Muscle of back (tissue), 13 donors: ENCODE measurements around the gene SHOX. TPM values are rescaled to one million over a fixed set of nuclear protein-coding genes. Genes with fewer than 3 reads are reported as not detected.
A peak's percentile ranks its signal among the peaks of the same experiment; 100 is the strongest.
"Not testable (repeated sequence)": the region's sequence is repeated elsewhere in the genome, so short reads cannot be mapped to it uniquely, and the experiment has no call there.

Experiments used
- DNase-seq, 3 donors: peaks; one replicate each; pipeline versions ENCODE4 v3.0.0 to v3.0.0-alpha.2; 2013
- long read RNA-seq, 9 donors: transcript quantifications; one replicate each; lab custom pipeline, GENCODE V29; 2026
- polyA plus RNA-seq, 10 donors: library from polyadenylated mRNA; unstranded; fragments of 120-200 nt; gene quantifications; one replicate each; pipeline ENCODE4 v1.2.1, GENCODE V29; 2013; ENCODE audit not compliant: insufficient read length in 10 of 10

SHOX gene
- polyA plus RNA-seq = 1 to 10 TPM in 3 of 10 donors, under 1 TPM in 7; 0.18 to 2.1 (median 0.66) TPM
- long read RNA-seq, donor 1 = 0 reads
- long read RNA-seq, donor 2 = 0 reads
- long read RNA-seq, donor 3 = 0 reads
- long read RNA-seq, donor 4 = 0 reads
- long read RNA-seq, donor 5 = 0 reads
- long read RNA-seq, donor 6 = 0 reads
- long read RNA-seq, donor 7 = 0 reads
- long read RNA-seq, donor 8 = 0 reads
- long read RNA-seq, donor 9 = 0 reads

GRCh38 chrX:630612-631496, at the start of gene SHOX:
TSS of gene SHOX (plus strand) at chrX:630791. CDS start at chrX:630898, 107 bp downstream.
- DNase-seq = peak in 1 of 3 donors; percentile 78

GRCh38 chrX:581066-581465, 49.5 kb upstream of the SHOX start:
- no peak for DNase-seq

DNA sequence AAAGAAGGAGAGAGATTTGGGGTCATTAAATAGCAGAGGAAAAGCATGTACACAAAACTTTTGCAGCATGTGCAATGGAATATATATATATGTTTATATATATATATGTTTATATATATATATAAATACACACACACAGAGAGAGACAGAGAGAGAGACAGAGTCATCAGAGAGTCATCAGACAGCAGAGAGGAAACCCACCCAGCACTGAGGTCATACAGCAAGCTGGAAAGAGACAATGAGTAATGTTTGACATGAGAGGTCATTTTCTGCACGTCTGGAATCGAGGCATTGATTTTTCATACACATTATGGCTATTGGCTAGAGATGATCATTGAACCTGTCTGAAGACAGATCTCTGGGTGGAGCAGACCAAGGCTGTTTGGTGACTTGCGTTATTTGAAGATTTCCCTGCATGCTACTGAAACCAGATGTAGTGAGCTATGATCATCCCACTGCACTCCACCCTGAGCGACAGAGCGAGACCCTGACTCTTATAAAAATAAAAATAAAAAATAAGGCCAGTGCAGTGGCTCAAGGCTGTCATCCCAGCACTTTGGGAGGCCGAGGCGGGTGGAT, 48.8 kb upstream of the SHOX start:
- DNase-seq = peak in 1 of 3 donors; percentile 19

GRCh38 chrX:584572-584971, 46.0 kb upstream of the SHOX start:
- DNase-seq = no peak

- DNase-seq = no peak
These were observed 45.3 kb upstream of the SHOX start for GRCh38 chrX:585115-585808.

- DNase-seq = no peak
These were observed 44.2 kb upstream of the SHOX start for GRCh38 chrX:586351-586750.

GRCh38 chrX:589261-589660, 41.3 kb upstream of the SHOX start:
- not testable (repeated sequence) for DNase-seq

DNA sequence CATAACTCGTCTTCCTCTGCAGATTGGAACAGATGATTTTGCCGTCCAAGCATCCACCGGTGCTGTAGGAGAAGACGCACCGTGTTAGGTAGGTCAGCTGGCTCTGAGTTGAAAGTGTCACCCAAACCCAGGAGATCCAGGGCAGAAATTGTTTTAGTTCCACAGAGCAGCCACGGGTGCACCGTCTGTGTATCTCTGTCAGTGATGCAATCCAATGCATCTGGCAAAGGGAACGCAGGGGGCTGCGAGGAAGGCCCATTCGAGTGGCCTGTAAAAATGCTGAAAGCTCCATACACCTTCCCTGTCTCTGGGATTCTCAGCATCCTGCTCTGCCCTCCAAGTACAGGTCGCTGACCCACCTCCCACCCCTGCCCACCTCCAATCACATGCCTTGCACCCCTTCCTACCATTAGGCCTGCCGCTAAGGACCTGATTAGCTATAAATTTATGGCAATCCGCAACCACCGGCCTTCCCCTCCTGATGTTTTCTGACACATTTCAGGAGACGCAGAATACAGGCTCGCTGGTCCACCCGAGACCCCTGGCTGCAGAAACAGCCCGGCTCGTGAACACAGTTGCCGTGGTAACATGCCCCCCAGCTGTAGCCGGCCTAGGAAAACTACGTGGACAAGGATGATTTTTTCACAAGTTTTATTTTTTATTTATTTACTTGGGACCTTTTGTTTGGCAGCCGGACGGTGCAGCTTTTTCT, 39.7 kb upstream of the SHOX start:
- no peak for DNase-seq

DNA sequence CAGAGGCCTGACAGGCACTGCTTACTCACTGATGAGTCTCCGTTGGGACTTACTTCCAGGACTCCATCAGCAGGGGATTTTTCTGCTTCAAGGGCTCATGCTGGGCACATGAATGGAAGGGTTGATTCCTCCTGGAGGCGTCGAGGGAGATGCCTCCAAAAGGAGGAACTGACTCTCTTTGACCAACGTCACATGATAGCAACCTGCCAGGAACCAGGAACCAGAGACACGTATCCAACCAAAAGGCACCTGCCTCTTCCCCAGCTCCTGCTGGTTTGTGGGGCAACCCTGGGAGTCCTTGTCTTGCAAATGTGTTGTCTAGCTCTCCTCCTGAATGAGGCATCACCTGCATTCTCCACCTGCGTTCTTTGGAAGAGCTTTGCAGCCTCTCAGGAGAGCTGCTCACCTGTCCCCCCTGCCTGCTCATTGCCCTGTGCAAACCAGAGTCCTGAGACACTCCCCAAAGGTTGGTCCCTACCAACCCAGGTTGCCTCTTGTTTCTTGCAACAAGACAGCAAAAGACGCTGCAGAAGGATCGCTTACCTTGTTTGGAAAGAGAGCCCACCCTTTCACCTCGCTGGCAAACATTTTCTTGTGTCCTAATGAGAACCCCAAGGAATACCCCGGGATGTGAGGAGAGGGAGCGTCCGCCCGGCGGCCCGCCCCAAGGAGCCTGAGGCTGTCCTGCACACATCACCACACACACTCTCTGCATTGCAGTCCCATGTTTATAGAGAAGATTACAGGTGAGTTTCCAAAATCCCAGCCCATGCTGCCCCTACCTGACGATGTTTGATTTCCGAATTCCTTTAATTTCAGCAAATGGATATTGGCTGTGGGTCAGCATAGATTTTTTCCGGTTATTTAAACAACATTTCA, 30.5 kb upstream of the SHOX start:
- DNase-seq = no peak

DNA sequence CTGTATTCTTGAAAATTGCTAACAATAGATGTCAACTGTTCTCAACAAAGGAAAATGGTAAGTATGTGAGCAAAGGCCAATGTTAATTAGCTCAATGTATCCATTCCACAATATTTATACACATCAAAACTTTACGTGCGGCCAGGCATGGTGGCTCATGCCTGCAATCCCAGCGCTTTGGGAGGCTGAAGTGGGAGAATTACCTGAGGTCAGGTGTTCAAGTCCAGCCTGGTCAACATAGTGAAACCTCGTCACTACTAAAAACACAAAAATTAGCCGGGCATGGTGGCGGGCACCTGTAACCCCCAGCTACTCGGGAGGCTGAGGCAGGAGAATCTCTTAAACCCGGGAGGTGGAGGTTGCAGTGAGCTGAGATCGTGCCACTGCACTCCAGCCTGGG, 27.6 kb upstream of the SHOX start:
- DNase-seq = not testable (repeated sequence)

DNA sequence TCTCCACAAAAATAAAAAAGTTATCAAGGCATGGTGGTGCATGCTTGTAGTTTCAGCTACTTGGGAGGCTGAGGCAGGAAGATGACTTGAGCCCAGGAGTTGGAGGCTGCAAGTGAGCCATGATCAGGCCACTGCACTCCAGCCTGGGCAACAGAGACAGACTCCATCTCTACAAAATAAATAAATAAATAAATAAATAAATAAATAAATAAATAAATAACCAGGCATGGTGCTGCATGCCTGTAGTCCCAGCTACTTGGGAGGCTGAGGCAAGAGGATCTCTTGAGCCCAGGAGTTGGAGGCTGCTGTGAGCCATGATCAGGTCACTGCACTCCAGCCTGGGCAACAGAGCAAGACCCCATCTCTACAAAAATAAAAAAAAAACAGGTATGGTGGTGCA, 26.0 kb upstream of the SHOX start:
- DNase-seq = not testable (repeated sequence)

GRCh38 chrX:608088-608487, 22.5 kb upstream of the SHOX start:
- not testable (repeated sequence) for DNase-seq

GRCh38 chrX:614136-614535, 16.5 kb upstream of the SHOX start:
- no peak for DNase-seq

DNA sequence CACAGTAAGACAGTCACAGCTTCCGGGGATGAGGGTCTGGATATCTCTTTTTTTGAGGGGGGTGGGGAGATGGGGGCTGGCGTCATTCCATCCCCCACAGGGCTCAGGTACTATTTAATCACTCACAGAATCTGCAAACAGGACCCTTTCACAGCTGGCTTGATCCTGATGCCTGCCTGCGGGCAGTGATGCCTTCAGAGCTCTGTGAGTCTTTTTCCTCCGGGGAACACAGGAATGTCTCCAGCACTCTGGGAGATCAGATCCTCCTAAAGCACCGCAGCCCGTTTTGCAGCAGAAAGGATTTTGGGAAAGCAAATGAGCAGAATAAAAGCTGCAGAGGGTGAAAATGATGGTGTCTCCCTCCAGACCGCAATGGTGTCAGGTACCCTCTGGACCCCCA, 13.2 kb upstream of the SHOX start:
- no peak for DNase-seq

- DNase-seq = no peak
These were observed 12.7 kb upstream of the SHOX start for GRCh38 chrX:617891-618290.

- not testable (repeated sequence) for DNase-seq
These were observed 12.3 kb upstream of the SHOX start for GRCh38 chrX:618304-618703.

- DNase-seq = no peak
These were observed 11.7 kb upstream of the SHOX start for GRCh38 chrX:618761-619450.

GRCh38 chrX:619451-619811, 11.2 kb upstream of the SHOX start:
- DNase-seq = no peak

DNA sequence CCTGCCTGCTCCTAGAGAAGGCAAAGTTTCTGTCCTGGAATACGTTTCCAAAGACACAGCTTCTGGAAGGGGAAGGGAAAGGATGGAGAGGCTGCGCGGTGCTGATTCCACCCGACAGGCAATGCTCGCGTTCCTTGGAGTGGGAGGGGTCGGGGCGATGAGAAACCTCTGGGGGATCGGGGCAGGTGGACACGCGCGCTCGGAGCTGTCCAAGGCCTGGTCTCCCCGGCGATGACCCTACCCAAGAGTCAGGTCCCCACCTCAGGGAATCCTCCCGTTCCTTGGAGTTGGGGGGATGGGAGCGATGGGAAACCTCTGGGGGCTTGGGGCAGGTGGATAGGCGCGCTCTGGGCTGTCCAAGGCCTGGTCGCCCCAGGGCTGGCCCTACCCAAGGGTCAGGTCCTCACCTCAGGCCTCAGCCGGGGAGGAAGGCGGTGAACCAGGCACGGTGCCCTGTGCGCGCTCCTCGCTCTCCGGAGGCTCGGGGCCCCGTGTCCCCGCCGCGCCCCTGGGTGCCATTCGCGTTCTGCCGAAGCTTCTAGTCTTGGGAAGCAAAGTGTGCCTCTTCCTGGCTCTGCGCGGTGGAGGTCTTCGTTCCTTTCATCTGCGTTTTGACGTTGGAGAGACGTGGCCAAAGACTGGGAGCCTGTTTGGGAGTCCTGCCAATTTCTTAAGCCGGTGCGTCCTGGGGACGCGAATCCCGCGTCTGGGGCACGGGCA, 10.6 kb upstream of the SHOX start:
- DNase-seq = peak in 1 of 3 donors; percentile 36
